H1 (cell line): Measurements from ENCODE around the gene DAPK3. TPM values are rescaled to one million over a fixed set of nuclear protein-coding genes. Genes with fewer than 3 reads are reported as not detected.

Source experiments
- BRCA1 ChIP-seq: IDR thresholded peaks from 2 replicates; pipeline ENCODE4 v1.6.1; 2012; ENCODE audit warnings: low read depth, low read length, improper control_type of control experiment
- KDM4A ChIP-seq: IDR thresholded peaks from one replicate; pipeline ENCODE4 v1.7.1; 2012; ENCODE audit warnings: low read depth, mild to moderate bottlenecking, moderate library complexity, low read length, inconsistent platforms; ENCODE audit not compliant: severe bottlenecking
- POLR2A ChIP-seq, 2 experiments: IDR thresholded peaks; 1 replicate in 1 of 2; 2 replicates in 1 of 2; pipeline ENCODE4 v1.6.1; 2011; ENCODE audit warnings: low read depth in 2 of 2, low read length in 2 of 2, mild to moderate bottlenecking in 2 of 2; ENCODE audit errors: control extremely low read depth in 1 of 2
- SIRT6 ChIP-seq: IDR thresholded peaks from one replicate; pipeline ENCODE4 v1.7.1; 2012; ENCODE audit warnings: low read length, inconsistent platforms
- SP1 ChIP-seq: IDR thresholded peaks from 2 replicates; pipeline ENCODE4 v1.6.1; 2011; ENCODE audit warnings: low read depth, low read length
- polyA plus RNA-seq, 7 experiments: library from polyadenylated mRNA; depleted of rRNA in 3 of 7; stranded (reverse) in 5 of 7; unstranded in 2 of 7; fragments of >200 nt in 5 of 7; fragments of 200-250 nt in 2 of 7; gene quantifications; 1 replicate in 5 of 7; 2 replicates in 1 of 7; 4 replicates in 1 of 7; pipeline versions ENCODE4 v1.2.1 to v1.2.3, GENCODE V29; 2011 to 2013; ENCODE audit warnings: missing spikeins in 2 of 7, mixed read lengths in 2 of 7
- total RNA-seq: library from RNA; stranded (reverse); fragmentation: NEBNext Ultra II Directional; extraction: Animal tissue kit (Norgen Biotek cat#: 25700); gene quantifications from 2 replicates; pipeline ENCODE4 v1.2.1, GENCODE V29; 2021
- TF ChIP-seq, protein P1 (sequence below): IDR thresholded peaks from 2 replicates; pipeline ENCODE4 v1.6.1; 2011; ENCODE audit warnings: low read length, improper control_type of control experiment
- TF ChIP-seq, protein P2 (sequence below), 3 experiments: IDR thresholded peaks; 1 replicate in 2 of 3; 2 replicates in 1 of 3; pipeline versions ENCODE4 v1.5.1 to v1.6.1; 2011; ENCODE audit warnings: low read length in 3 of 3, mild to moderate bottlenecking in 3 of 3, inconsistent platforms in 2 of 3, low read depth in 1 of 3, moderate library complexity in 1 of 3; ENCODE audit not compliant: insufficient read depth in 1 of 3; ENCODE audit errors: control extremely low read depth in 1 of 3

The DAPK3 gene
- total and polyA plus RNA-seq, 2 of the 8 experiments (the other 6 are each of a cell fraction or from before 2014, with no cell fraction given): 53.2 to 78.1 TPM

- TF ChIP-seq SIRT6 (no peak), BRCA1 (no peak), POLR2A (IDR thresholded peaks at IDR 0.05; ENCODE audit: control extremely low read depth in 1 of 2, low read depth in 2 of 2, low read length in 2 of 2) (no peak), KDM4A (no peak), SP1 (no peak)
- TF ChIP-seq, protein P1, sequence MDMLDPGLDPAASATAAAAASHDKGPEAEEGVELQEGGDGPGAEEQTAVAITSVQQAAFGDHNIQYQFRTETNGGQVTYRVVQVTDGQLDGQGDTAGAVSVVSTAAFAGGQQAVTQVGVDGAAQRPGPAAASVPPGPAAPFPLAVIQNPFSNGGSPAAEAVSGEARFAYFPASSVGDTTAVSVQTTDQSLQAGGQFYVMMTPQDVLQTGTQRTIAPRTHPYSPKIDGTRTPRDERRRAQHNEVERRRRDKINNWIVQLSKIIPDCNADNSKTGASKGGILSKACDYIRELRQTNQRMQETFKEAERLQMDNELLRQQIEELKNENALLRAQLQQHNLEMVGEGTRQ: no peak
- TF ChIP-seq, protein P2, sequence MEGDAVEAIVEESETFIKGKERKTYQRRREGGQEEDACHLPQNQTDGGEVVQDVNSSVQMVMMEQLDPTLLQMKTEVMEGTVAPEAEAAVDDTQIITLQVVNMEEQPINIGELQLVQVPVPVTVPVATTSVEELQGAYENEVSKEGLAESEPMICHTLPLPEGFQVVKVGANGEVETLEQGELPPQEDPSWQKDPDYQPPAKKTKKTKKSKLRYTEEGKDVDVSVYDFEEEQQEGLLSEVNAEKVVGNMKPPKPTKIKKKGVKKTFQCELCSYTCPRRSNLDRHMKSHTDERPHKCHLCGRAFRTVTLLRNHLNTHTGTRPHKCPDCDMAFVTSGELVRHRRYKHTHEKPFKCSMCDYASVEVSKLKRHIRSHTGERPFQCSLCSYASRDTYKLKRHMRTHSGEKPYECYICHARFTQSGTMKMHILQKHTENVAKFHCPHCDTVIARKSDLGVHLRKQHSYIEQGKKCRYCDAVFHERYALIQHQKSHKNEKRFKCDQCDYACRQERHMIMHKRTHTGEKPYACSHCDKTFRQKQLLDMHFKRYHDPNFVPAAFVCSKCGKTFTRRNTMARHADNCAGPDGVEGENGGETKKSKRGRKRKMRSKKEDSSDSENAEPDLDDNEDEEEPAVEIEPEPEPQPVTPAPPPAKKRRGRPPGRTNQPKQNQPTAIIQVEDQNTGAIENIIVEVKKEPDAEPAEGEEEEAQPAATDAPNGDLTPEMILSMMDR (IDR thresholded peaks at IDR 0.05; ENCODE audit: control extremely low read depth in 1 of 3, insufficient read depth in 1 of 3, low read depth in 1 of 3, low read length in 3 of 3): no peak
- TF ChIP-seq, all 59 proteins: peak for 0
These were observed 19.7 kb downstream of the DAPK3 start (continued) for GRCh38 chr19:3950871-3951861.
